Fibroblast of pulmonary artery (primary cell): ENCODE data around the gene PAWR.

Experiments
- DNase-seq: peaks from one replicate; pipeline ENCODE4 v3.0.0-alpha.2; 2010; ENCODE audit warnings: low read depth
- H3K4me3 ChIP-seq: replicated peaks from 2 replicates; pipeline ENCODE4 v1.5.1; 2011; ENCODE audit warnings: low read depth, mild to moderate bottlenecking, control low read depth, low read length, moderate library complexity
- CTCF ChIP-seq: IDR thresholded peaks from 2 replicates; pipeline ENCODE4 v1.5.1; 2011; ENCODE audit warnings: mild to moderate bottlenecking, control low read depth, low read length, inconsistent platforms; ENCODE audit errors: missing control alignments

Gene PAWR

GRCh38 chr12:79710707-79711483, 20.1 kb upstream of the PAWR start:
- no peak for DNase-seq
- H3K4me3 ChIP-seq, result no peak overlapping the region
- no peak for TF ChIP-seq CTCF

GRCh38 chr12:79707830-79708229, 17.1 kb upstream of the PAWR start:
- H3K4me3 ChIP-seq, result no peak overlapping the region
- no peak for DNase-seq
- TF ChIP-seq CTCF, result no peak

DNA sequence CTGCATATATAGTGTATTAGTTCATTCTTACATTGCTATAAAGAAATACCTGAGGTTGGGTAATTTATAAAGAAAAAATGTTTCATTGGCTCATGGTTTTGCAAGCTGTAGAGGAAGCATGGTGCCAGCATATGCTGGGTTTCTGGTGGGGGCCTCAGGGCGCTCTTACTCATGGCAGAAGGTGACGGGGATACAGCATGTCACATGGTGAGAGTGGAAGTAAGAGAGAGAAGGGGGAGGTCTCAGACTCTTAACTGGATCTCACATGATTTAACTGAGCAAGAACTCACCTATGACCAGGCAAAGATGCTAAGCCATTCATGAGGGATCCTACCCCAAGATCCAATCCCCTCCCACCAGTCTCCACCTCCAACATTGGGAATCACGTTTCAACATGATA, 15.9 kb upstream of the PAWR start:
- TF ChIP-seq CTCF, result no peak
- DNase-seq, result no peak
- H3K4me3 ChIP-seq, result no peak overlapping the region

GRCh38 chr12:79706156-79706555, 15.4 kb upstream of the PAWR start:
- DNase-seq, result no peak
- no peak overlapping the region for H3K4me3 ChIP-seq
- TF ChIP-seq CTCF, result no peak

GRCh38 chr12:79698966-79699365, 8.2 kb upstream of the PAWR start:
- DNase-seq, result no peak
- TF ChIP-seq CTCF, result no peak
- no peak overlapping the region for H3K4me3 ChIP-seq

- no peak for DNase-seq
- no peak overlapping the region for H3K4me3 ChIP-seq
- no peak for TF ChIP-seq CTCF
These were observed 5.7 kb upstream of the PAWR start for GRCh38 chr12:79696416-79696815.

DNA sequence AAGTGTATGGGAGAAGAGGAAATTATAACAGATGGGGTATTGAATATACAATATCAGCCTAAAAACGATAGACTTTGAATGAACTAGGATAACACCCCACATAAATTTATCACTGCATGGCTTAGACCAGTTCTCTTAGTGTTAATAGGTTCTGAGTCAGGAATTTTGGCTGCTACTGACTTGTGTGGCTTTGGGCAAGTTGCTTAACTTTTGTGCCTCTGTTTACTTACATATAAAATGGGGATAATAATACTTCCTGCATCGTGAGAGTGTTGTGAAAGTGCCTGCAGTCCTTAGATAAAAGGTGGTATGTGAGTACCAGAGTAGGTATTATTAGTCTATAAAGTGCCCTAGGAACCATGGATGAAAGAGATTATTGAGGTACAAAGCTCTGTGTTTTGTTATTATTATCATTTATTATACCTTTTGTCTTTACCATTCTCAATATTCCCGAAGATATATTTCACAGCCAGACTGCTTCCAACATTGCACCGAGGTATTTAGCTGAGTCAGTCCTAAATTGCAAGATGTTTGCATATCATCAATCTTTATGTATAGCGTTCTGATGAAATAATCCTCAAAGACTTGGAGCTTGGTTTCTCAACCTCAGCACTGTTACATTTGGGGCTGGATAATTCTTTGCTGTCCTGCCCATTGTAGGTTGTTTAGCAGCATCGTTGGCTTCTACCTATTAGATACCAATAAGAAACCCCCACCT, 2.3 kb upstream of the PAWR start:
- TF ChIP-seq CTCF, result no peak
- no peak for DNase-seq
- H3K4me3 ChIP-seq, result no peak overlapping the region
